ENCODE results near the gene CRNKL1.
A peak's percentile ranks its signal among the peaks of the same experiment; 100 is the strongest.

CRNKL1 gene

GRCh38 chr20:20052074-20052970 lies at the start of gene CRNKL1, which contains the start of gene CFAP61:
Gene CRNKL1 (minus strand): TSS chr20:20052466. CDS start chr20:20052342, 124 bp downstream.
Gene CFAP61 (plus strand): TSS chr20:20052532. CDS start chr20:20056654, 4,122 bp downstream.
- DNase-seq = peak; percentile 98

GRCh38 chr20:20100881-20101280 lies 48.6 kb upstream of the CRNKL1 start:
- no peak for DNase-seq

- no peak for DNase-seq
Measured at GRCh38 chr20:20096421-20096820, 44.2 kb upstream of the CRNKL1 start.

- DNase-seq = no peak
Measured at GRCh38 chr20:20095114-20095872, 43.0 kb upstream of the CRNKL1 start.

- no peak for DNase-seq
Measured at GRCh38 chr20:20094410-20094809, 42.1 kb upstream of the CRNKL1 start.

GRCh38 chr20:20092827-20093226 lies 40.6 kb upstream of the CRNKL1 start:
- DNase-seq = no peak

GRCh38 chr20:20089939-20090338 lies 37.7 kb upstream of the CRNKL1 start:
- DNase-seq = no peak

GRCh38 chr20:20089018-20089417 lies 36.8 kb upstream of the CRNKL1 start:
- no peak for DNase-seq

- no peak for DNase-seq
Measured at GRCh38 chr20:20085812-20086211, 33.5 kb upstream of the CRNKL1 start.

GRCh38 chr20:20085071-20085470 lies 32.8 kb upstream of the CRNKL1 start:
- no peak for DNase-seq

- DNase-seq = no peak
Measured at GRCh38 chr20:20084296-20084752, 32.1 kb upstream of the CRNKL1 start.

- no peak for DNase-seq
Measured at GRCh38 chr20:20083807-20084206, 31.5 kb upstream of the CRNKL1 start.

- DNase-seq = no peak
Measured at GRCh38 chr20:20079102-20079784, 27.0 kb upstream of the CRNKL1 start.

- DNase-seq = no peak
Measured at GRCh38 chr20:20078041-20078440, 25.8 kb upstream of the CRNKL1 start.

GRCh38 chr20:20076297-20077065 lies 24.2 kb upstream of the CRNKL1 start:
- DNase-seq = no peak

- no peak for DNase-seq
Measured at GRCh38 chr20:20075032-20075431, 22.8 kb upstream of the CRNKL1 start.

GRCh38 chr20:20073801-20074371 lies 21.6 kb upstream of the CRNKL1 start:
- no peak for DNase-seq

GRCh38 chr20:20070871-20071726 lies 18.8 kb upstream of the CRNKL1 start:
- no peak for DNase-seq

GRCh38 chr20:20065361-20065760 lies 13.1 kb upstream of the CRNKL1 start:
- no peak for DNase-seq

GRCh38 chr20:20063941-20064702 lies 11.9 kb upstream of the CRNKL1 start:
- DNase-seq = no peak

All from stimulated activated CD4-positive, alpha-beta T cell treated with anti-CD3 and anti-CD28 coated beads, Interleukin-4, amount 100 ng/mL, for 24 hours (primary cell).